GM18505 (cell line): ENCODE results near the gene ROR1.
A peak's percentile ranks its signal among the peaks of the same experiment; 100 is the strongest.

ENCODE experiments used
- ATAC-seq: cut with Tn5 transposase; IDR thresholded peaks from one replicate; pipeline ENCODE4 v1.9.1; 2021; ENCODE audit not compliant: unreplicated experiment
- POLR2A ChIP-seq: IDR thresholded peaks from 4 replicates; pipeline ENCODE4 v1.6.1; 2011; ENCODE audit warnings: borderline replicate concordance; ENCODE audit not compliant: insufficient read depth, insufficient read length; ENCODE audit errors: extremely low read depth

ROR1 gene

GRCh38 chr1:63773815-63774616 is at the start of gene ROR1:
TSS of gene ROR1 (plus strand) at chr1:63774017.
- TF ChIP-seq POLR2A = no peak
- peak; percentile 82 for ATAC-seq

GRCh38 chr1:63724375-63724899 is 49.4 kb upstream of the ROR1 start:
- no peak for TF ChIP-seq POLR2A
- no peak for ATAC-seq

GRCh38 chr1:63728611-63729226 is 45.1 kb upstream of the ROR1 start:
- TF ChIP-seq POLR2A = no peak
- ATAC-seq = no peak

GRCh38 chr1:63729227-63729620 is 44.6 kb upstream of the ROR1 start:
- TF ChIP-seq POLR2A = no peak
- ATAC-seq = no peak

GRCh38 chr1:63730211-63730610 is 43.6 kb upstream of the ROR1 start:
- ATAC-seq = no peak
- TF ChIP-seq POLR2A = no peak

- no peak for ATAC-seq
Observed at GRCh38 chr1:63731117-63732043, 42.4 kb upstream of the ROR1 start.

GRCh38 chr1:63732666-63733065 is 41.2 kb upstream of the ROR1 start:
- no peak for TF ChIP-seq POLR2A
- ATAC-seq = no peak

More at GRCh38 chr1:63731117-63732043, 42.4 kb upstream of the ROR1 start:
- TF ChIP-seq POLR2A = no peak

GRCh38 chr1:63738772-63739171 is 35.0 kb upstream of the ROR1 start:
- ATAC-seq = no peak
- no peak for TF ChIP-seq POLR2A

GRCh38 chr1:63739452-63739851 is 34.4 kb upstream of the ROR1 start:
- no peak for ATAC-seq
- no peak for TF ChIP-seq POLR2A

- TF ChIP-seq POLR2A = no peak
- ATAC-seq = no peak
Observed at GRCh38 chr1:63740432-63740831, 33.4 kb upstream of the ROR1 start.

GRCh38 chr1:63742526-63742925 is 31.3 kb upstream of the ROR1 start:
- no peak for ATAC-seq
- no peak for TF ChIP-seq POLR2A

GRCh38 chr1:63743781-63744180 is 30.0 kb upstream of the ROR1 start:
- TF ChIP-seq POLR2A = no peak
- no peak for ATAC-seq
